Neuronal stem cell (in vitro differentiated cells): ENCODE measurements around the gene PDCD6IP.

Source experiments
- DNase-seq: peaks from one replicate; pipeline ENCODE4 v3.0.0-alpha.2; 2013; ENCODE audit warnings: low spot score
- H2AFZ ChIP-seq: one replicate; pipeline ENCODE4 v1.6.1; 2013; ENCODE audit warnings: mild to moderate bottlenecking, low read length, inconsistent platforms
- H2AK5ac ChIP-seq: 2 replicates; pipeline ENCODE4 v1.6.1; 2013; ENCODE audit warnings: low read depth, mild to moderate bottlenecking, inconsistent platforms, low read length, moderate library complexity, mixed read lengths
- H2BK120ac ChIP-seq: 2 replicates; pipeline ENCODE4 v1.6.1; 2013; ENCODE audit warnings: low read depth, mild to moderate bottlenecking, inconsistent platforms, low read length, moderate library complexity, mixed read lengths
- H2BK12ac ChIP-seq: one replicate; pipeline ENCODE4 v1.6.1; 2013; ENCODE audit warnings: low read length, inconsistent platforms
- H2BK15ac ChIP-seq: 2 replicates; pipeline ENCODE4 v1.6.1; 2013; ENCODE audit warnings: mild to moderate bottlenecking, low read length, inconsistent platforms, mixed read lengths
- H2BK5ac ChIP-seq: one replicate; pipeline ENCODE4 v1.6.1; 2013; ENCODE audit warnings: inconsistent platforms, mild to moderate bottlenecking, low read length, moderate library complexity
- H3K14ac ChIP-seq: one replicate; pipeline ENCODE4 v1.6.1; 2013; ENCODE audit warnings: low read length, inconsistent platforms
- H3K18ac ChIP-seq: 2 replicates; pipeline ENCODE4 v1.6.1; 2013; ENCODE audit warnings: low read length, inconsistent platforms
- H3K23ac ChIP-seq: 2 replicates; pipeline ENCODE4 v1.6.1; 2013; ENCODE audit warnings: low read depth, mild to moderate bottlenecking, mixed read lengths, low read length, inconsistent platforms; ENCODE audit not compliant: poor library complexity
- H3K27ac ChIP-seq: replicated peaks from 3 replicates; pipeline ENCODE4 v1.5.1; 2013; ENCODE audit warnings: low read length, inconsistent platforms
- H3K27me3 ChIP-seq, 3 experiments: 2 replicates each; pipeline ENCODE4 v1.6.1; 2013; ENCODE audit warnings: low read length in 3 of 3, mild to moderate bottlenecking in 2 of 3, inconsistent platforms in 1 of 3, low read depth in 1 of 3, mixed read lengths in 1 of 3, moderate library complexity in 1 of 3; ENCODE audit not compliant: control insufficient read depth in 3 of 3, insufficient read depth in 3 of 3
- H3K36me3 ChIP-seq, 2 donors: replicated peaks in 1 of 2; 2 replicates each; pipeline ENCODE4 v1.6.1; 2013; ENCODE audit warnings: low read length in 2 of 2; ENCODE audit not compliant: control insufficient read depth in 2 of 2, insufficient read depth in 2 of 2
- H3K4ac ChIP-seq: 2 replicates; pipeline ENCODE4 v1.6.1; 2013; ENCODE audit warnings: inconsistent platforms, mild to moderate bottlenecking, low read length, moderate library complexity
- H3K4me1 ChIP-seq, 2 donors: 1 replicate in 1 of 2; 2 replicates in 1 of 2; pipeline ENCODE4 v1.6.1; 2013; ENCODE audit warnings: low read length in 2 of 2, low read depth in 1 of 2; ENCODE audit not compliant: control insufficient read depth in 2 of 2, insufficient read depth in 1 of 2
- H3K4me2 ChIP-seq: one replicate; pipeline ENCODE4 v1.6.1; 2013; ENCODE audit warnings: mild to moderate bottlenecking, low read length, inconsistent platforms; ENCODE audit not compliant: insufficient read depth, poor library complexity, severe bottlenecking
- H3K4me3 ChIP-seq, 2 donors: 2 replicates each; pipeline ENCODE4 v1.5.1; 2013; ENCODE audit warnings: low read length in 2 of 2, mild to moderate bottlenecking in 2 of 2, inconsistent platforms in 1 of 2, moderate library complexity in 1 of 2
- H3K79me1 ChIP-seq: one replicate; pipeline ENCODE4 v1.6.1; 2013; ENCODE audit warnings: low read depth, mild to moderate bottlenecking, inconsistent platforms, low read length, moderate library complexity
- H3K9ac ChIP-seq: one replicate; pipeline ENCODE4 v1.6.1; 2013; ENCODE audit warnings: mild to moderate bottlenecking, low read depth, low read length, inconsistent platforms; ENCODE audit not compliant: poor library complexity
- H3K9me3 ChIP-seq, 2 donors: replicated peaks in 1 of 2; 2 replicates each; pipeline versions ENCODE3 to v1.6.1; 2013; ENCODE audit warnings: low read length in 2 of 2, mild to moderate bottlenecking in 2 of 2, inconsistent platforms in 1 of 2, low read depth in 1 of 2, mixed read lengths in 1 of 2, moderate library complexity in 1 of 2; ENCODE audit not compliant: control insufficient read depth in 2 of 2, insufficient read depth in 1 of 2
- H4K8ac ChIP-seq: one replicate; pipeline ENCODE4 v1.6.1; 2013; ENCODE audit warnings: low read depth, mild to moderate bottlenecking, inconsistent platforms, low read length, moderate library complexity
- H4K91ac ChIP-seq: one replicate; pipeline ENCODE4 v1.6.1; 2013; ENCODE audit warnings: low read length, low read depth, mild to moderate bottlenecking, inconsistent platforms; ENCODE audit not compliant: poor library complexity
- WGBS, 2 donors: extraction: QIAGEN DNeasy Blood & Tissue Kit; methylation state at CpG; one replicate each; pipeline ENCODE4 v1.1.7; 2013; ENCODE audit warnings: missing lambda C conversion rate in 2 of 2, mixed read lengths in 1 of 2; ENCODE audit not compliant: insufficient read length in 2 of 2, insufficient replicate concordance in 1 of 2; ENCODE audit errors: extremely low coverage in 2 of 2; 5-methylcytosine and 5-hydroxymethylcytosine counted together

Gene PDCD6IP

DNA sequence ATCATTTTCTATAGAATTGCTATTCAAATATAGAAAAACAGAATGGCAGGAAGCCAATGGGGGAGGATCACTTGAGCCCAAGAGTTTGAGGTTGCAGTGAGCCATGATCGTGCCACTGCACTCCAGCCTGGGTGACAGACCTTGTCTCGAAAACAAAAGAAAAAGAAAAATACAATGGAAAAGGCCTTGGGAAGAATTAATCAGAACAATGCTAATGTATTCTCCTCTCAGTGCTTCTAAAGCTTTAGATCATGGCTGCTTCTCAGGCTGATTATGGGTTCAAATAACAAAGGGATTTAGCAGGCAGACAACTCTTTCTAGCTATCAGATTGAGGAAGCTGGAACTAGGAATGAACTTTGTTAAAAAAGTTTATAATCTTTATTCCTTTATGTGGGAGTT lies 115.8 kb downstream of the PDCD6IP start:
- Histone ChIP-seq H3K36me3 (no peaks in the 10 kb centered on the region), H3K23ac (no peak overlapping the region), H3K9me3 (no peaks in the 10 kb centered on the region), H2BK5ac (no peak overlapping the region), H2BK12ac (no peak overlapping the region), H2BK15ac (no peak overlapping the region), H2AFZ (no peak overlapping the region), H3K14ac (no peak overlapping the region), H3K27me3 (no peaks in the 10 kb centered on the region), H3K79me1 (no peaks in the 10 kb centered on the region), H3K4me3 (no peak overlapping the region), H3K4ac (no peak overlapping the region), H3K18ac (no peak overlapping the region), H4K91ac (no peak overlapping the region), H2AK5ac (no peak overlapping the region), H3K27ac (no peak overlapping the region), H3K4me2 (no peak overlapping the region), H2BK120ac (no peak overlapping the region), H3K9ac (no peak overlapping the region), H3K4me1 (peaks cover 0 to 17% of the 10 kb centered on the region in 2 donors), H4K8ac (no peak overlapping the region)
- DNase-seq, result no peak
- no CpG with 5 or more reads among the region's 2 CpGs for WGBS, 2 donors

- Histone ChIP-seq H4K8ac (no peak overlapping the region), H3K27ac (no peak overlapping the region), H2BK15ac (no peak overlapping the region), H3K27me3 (no peaks in the 10 kb centered on the region), H2AK5ac (no peak overlapping the region), H3K4me3 (no peak overlapping the region), H4K91ac (no peak overlapping the region), H3K79me1 (no peaks in the 10 kb centered on the region), H3K4me2 (no peak overlapping the region), H3K23ac (no peak overlapping the region), H3K14ac (no peak overlapping the region), H2BK120ac (no peak overlapping the region), H2BK5ac (no peak overlapping the region), H3K18ac (peak overlapping the region; percentile 15), H2AFZ (no peak overlapping the region), H3K9me3 (no peaks in the 10 kb centered on the region), H3K36me3 (no peaks in the 10 kb centered on the region), H3K4me1 (peaks cover 0 to 17% of the 10 kb centered on the region in 2 donors), H2BK12ac (no peak overlapping the region), H3K9ac (no peak overlapping the region), H3K4ac (no peak overlapping the region)
- no CpG with 5 or more reads among the region's 12 CpGs for WGBS, 2 donors
- no peak for DNase-seq
These were observed 116.4 kb downstream of the PDCD6IP start for GRCh38 chr3:33914731-33915379.

DNA sequence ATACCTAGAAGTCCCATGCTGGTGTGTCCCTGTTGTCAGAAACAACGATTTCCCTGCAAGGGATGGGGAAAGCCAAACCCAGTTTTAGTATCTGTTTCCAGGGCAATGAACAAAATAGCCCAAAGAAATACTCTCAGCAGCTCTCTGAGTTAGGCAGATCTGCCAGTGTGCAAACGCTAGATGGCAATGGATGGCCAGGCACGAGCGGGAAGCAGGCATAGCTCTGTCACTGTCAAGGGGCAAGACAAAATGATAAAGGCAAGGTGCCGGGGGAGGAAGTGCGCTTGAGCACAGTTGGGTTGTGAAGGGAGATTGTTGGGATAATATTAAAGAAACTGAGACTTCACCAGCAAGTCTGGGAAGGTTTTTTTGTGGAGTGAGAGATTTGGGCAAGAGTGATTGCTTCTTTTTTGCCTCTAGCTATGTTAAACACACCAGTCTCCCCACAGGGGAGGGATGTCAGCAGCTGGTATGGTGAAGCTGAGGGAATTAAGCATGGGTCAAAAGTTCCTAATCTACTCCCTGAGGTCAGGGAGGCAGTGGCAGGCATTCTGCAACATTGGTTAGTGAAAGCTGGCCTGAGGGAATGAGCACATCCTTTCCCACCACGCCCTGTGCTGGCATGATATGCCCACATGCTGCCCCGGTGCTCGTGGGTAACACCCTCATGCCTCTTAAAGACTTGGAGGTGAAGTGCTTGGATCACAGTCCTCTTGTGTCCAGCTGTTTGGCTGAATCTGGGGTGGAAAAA lies 117.5 kb downstream of the PDCD6IP start:
- H3K23ac ChIP-seq, result no peak overlapping the region
- H2BK120ac ChIP-seq, result no peak overlapping the region
- H2AFZ ChIP-seq, result no peak overlapping the region
- no peak overlapping the region for H4K91ac ChIP-seq
- no peak overlapping the region for H3K18ac ChIP-seq
- H3K79me1 ChIP-seq, result no peaks in the 10 kb centered on the region
- no peak overlapping the region for H3K4me3 ChIP-seq
- WGBS, 2 donors, result no CpG with 5 or more reads among the region's 9 CpGs
- H3K36me3 ChIP-seq, result no peaks in the 10 kb centered on the region
- H3K9me3 ChIP-seq, result no peaks in the 10 kb centered on the region
- H3K4me1 ChIP-seq, result peaks cover 0 to 17% of the 10 kb centered on the region in 2 donors
- no peak overlapping the region for H2BK12ac ChIP-seq
- DNase-seq, result no peak
- H3K9ac ChIP-seq, result no peak overlapping the region
- no peak overlapping the region for H2BK15ac ChIP-seq
- H3K27me3 ChIP-seq, result no peaks in the 10 kb centered on the region
- H4K8ac ChIP-seq, result no peak overlapping the region
- H3K4ac ChIP-seq, result no peak overlapping the region
- H2BK5ac ChIP-seq, result no peak overlapping the region
- no peak overlapping the region for H3K4me2 ChIP-seq
- no peak overlapping the region for H3K14ac ChIP-seq
- H2AK5ac ChIP-seq, result no peak overlapping the region
- H3K27ac ChIP-seq, result no peak overlapping the region

GRCh38 chr3:33918126-33918756 lies 119.8 kb downstream of the PDCD6IP start:
- H3K18ac ChIP-seq, result no peak overlapping the region
- no peak overlapping the region for H4K91ac ChIP-seq
- no peak overlapping the region for H2BK120ac ChIP-seq
- peaks cover 0 to 17% of the 10 kb centered on the region in 2 donors for H3K4me1 ChIP-seq
- H2BK15ac ChIP-seq, result no peak overlapping the region
- H2BK12ac ChIP-seq, result no peak overlapping the region
- no peak overlapping the region for H4K8ac ChIP-seq
- no peaks in the 10 kb centered on the region for H3K79me1 ChIP-seq
- no peak overlapping the region for H3K27ac ChIP-seq
- H3K4me3 ChIP-seq, result no peak overlapping the region
- no peak overlapping the region for H3K23ac ChIP-seq
- H2AFZ ChIP-seq, result no peak overlapping the region
- no peak overlapping the region for H3K9ac ChIP-seq
- WGBS, 2 donors, result no CpG with 5 or more reads among the region's 4 CpGs
- H3K36me3 ChIP-seq, result no peaks in the 10 kb centered on the region
- H3K4me2 ChIP-seq, result no peak overlapping the region
- no peak overlapping the region for H2BK5ac ChIP-seq
- H2AK5ac ChIP-seq, result no peak overlapping the region
- no peak for DNase-seq
- no peaks in the 10 kb centered on the region for H3K9me3 ChIP-seq
- no peak overlapping the region for H3K4ac ChIP-seq
- H3K27me3 ChIP-seq, result no peaks in the 10 kb centered on the region
- no peak overlapping the region for H3K14ac ChIP-seq
